Stimulated activated naive CD8-positive, alpha-beta T cell treated with anti-CD3 and anti-CD28 coated beads, Interleukin-15, Interleukin-2, amounts not matched to agents 100 U/mL and 50 U/mL, for 24 hours (primary cell): ENCODE measurements around the gene TCF20.

Experiments used
- ATAC-seq: fragments of 150-1000 bp; cut with Tn5 transposase; one replicate; pipeline ENCODE4 v1.10.0; 2021
- DNase-seq: peaks from one replicate; pipeline ENCODE4 v3.0.0; 2021

Gene TCF20

GRCh38 chr22:42258126-42258525 lies 12.3 kb downstream of the TCF20 start:
- DNase-seq (no peak), ATAC-seq (no peak)

GRCh38 chr22:42257386-42257785 lies 13.1 kb downstream of the TCF20 start:
- no peak for DNase-seq
- no peak for ATAC-seq

- no peak for DNase-seq
- ATAC-seq = no peak
Observed at GRCh38 chr22:42256930-42257329, 13.5 kb downstream of the TCF20 start.

- ATAC-seq (no peak), DNase-seq (no peak)
Observed at GRCh38 chr22:42256220-42256619, 14.2 kb downstream of the TCF20 start.

GRCh38 chr22:42249831-42250230 lies 20.6 kb downstream of the TCF20 start:
- no peak for ATAC-seq
- DNase-seq = no peak

- DNase-seq (no peak), ATAC-seq (no peak)
Observed at GRCh38 chr22:42248995-42249394, 21.5 kb downstream of the TCF20 start.

GRCh38 chr22:42247596-42247995 lies 22.9 kb downstream of the TCF20 start:
- DNase-seq (no peak), ATAC-seq (no peak)

GRCh38 chr22:42243802-42244060 lies 26.7 kb downstream of the TCF20 start:
- no peak for ATAC-seq
- DNase-seq = no peak

GRCh38 chr22:42236848-42237247 lies 33.6 kb downstream of the TCF20 start:
- ATAC-seq = no peak

GRCh38 chr22:42236268-42236667 lies 34.2 kb downstream of the TCF20 start:
- no peak for DNase-seq
- ATAC-seq = no peak

More at GRCh38 chr22:42236848-42237247, 33.6 kb downstream of the TCF20 start:
- no peak for DNase-seq

- DNase-seq (no peak), ATAC-seq (no peak)
Observed at GRCh38 chr22:42233879-42234278, 36.6 kb downstream of the TCF20 start.

- DNase-seq (no peak), ATAC-seq (no peak)
Observed at GRCh38 chr22:42231929-42232328, 38.5 kb downstream of the TCF20 start.

GRCh38 chr22:42229455-42230149 lies 40.9 kb downstream of the TCF20 start:
- ATAC-seq (no peak), DNase-seq (no peak)

GRCh38 chr22:42228483-42228882 lies 42.0 kb downstream of the TCF20 start:
- ATAC-seq = no peak
- DNase-seq = no peak

- ATAC-seq (no peak), DNase-seq (no peak)
Observed at GRCh38 chr22:42227435-42227834, 43.0 kb downstream of the TCF20 start.

GRCh38 chr22:42225841-42226240 lies 44.6 kb downstream of the TCF20 start:
- ATAC-seq = no peak
- DNase-seq = no peak

GRCh38 chr22:42222140-42222539 lies 48.3 kb downstream of the TCF20 start:
- DNase-seq (no peak), ATAC-seq (peak; percentile 59)
